Activated naive CD4-positive, alpha-beta T cell (primary cell): ENCODE measurements around the gene IGSF1.
"Not testable (repeated sequence)": the region's sequence is repeated elsewhere in the genome, so short reads cannot be mapped to it uniquely, and the experiment has no call there.

Experiments
- DNase-seq, 4 experiments: peaks; one replicate each; lab custom pipeline; 2025; lab: John Stamatoyannopoulos, UW

The IGSF1 gene

DNA sequence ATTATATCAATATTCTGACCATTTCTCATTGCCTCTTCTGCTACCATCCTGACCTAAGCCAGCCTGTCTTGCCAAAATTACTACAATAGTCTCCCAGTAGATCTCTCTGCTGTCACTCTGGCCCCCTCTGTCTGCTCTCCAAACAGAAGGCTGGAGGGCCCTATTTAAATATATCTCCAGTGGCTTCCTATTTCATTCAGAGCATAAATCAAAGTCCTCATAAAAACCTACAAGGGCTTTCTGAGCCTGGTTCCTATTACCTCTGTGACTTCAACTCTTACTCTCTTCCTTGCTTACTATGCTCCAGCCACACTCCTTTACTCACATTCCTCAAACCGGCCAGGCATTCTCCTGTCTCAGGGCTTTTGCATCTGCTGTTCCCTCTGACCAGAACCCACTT lies 19.0 kb downstream of the IGSF1 start:
- no peak for DNase-seq

DNA sequence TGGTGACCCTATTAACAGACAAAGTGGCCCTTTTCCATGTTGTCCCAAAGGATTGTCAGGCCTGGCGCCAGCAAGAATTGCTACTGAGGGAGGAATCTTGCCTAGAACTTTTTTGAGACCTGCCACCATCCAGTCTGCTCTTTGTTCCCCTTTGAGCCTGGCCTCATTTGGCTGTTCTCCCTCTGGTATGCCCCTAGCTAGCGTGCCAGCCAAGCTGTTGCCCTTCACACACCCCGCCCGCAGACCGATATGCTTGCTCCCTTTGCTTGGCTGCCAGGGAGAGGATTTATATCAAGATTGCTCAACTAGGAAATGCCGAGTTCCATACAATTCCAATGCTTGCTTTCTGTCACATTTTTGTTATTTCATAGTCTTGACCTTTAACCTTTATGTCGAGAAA lies 24.4 kb downstream of the IGSF1 start:
- DNase-seq, result no peak

DNA sequence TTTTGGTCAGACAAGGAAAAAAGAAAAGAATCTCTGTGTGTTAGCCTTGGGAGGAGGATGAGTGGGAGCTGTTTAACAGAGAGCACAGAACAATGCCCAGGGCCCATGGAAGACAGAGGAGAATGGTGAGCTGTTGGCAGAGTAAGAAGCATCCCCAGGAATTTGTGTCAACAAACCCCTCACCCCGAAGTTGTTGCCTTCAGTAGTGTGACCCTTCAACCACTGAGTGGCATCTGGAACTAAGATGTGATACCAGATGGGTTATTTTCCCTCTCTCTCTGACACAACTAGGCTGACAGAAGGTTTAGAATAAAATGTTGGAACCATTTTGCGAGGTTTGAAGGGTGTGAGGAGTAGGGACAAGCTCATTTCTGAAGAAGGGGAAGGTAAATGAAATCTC lies 25.1 kb downstream of the IGSF1 start:
- DNase-seq, result no peak

DNA sequence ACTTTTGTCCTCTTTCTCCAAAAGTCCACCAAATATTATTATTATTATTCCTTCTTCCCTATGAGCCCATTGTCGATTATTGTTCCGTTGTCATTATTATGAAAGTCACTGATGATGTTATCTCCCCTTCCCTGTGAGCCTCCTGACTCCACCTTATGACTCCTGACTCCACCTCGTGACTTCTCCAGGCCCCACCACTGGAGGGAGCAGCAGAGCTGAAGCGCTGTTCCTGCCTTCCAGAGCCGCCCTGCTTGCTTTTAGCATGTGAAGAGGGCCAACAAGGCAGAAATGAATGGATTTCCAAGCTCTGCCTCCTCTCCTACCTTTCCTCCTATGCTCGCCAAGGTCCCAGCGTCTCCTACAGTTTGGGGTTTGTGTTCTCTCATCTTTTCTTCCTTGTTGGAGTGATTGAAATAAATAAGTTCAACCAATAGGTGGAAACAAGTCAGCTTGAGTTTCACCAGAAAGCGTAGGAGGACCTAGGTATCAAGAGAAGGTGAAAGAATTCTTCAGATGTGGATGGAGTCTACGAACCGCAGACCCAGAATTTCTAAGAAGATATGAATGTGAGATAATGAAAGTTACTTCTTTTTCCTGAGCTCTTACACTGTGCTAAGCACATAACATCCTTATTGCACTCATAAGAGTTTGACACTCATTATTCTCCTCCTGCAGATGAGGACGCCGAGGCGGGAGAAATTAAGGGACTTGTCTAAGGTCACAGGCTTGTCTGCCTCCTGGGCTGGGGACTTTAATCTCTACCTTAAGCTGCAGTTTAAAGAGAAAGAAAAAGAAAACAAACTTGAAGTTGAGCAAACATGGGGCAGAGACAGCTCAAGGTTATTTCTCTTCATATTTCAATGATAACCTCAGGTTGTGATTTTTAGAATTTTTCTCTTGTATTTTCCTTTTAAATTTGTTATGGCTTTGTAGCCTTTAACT lies 26.1 kb downstream of the IGSF1 start:
- DNase-seq, result no peak

DNA sequence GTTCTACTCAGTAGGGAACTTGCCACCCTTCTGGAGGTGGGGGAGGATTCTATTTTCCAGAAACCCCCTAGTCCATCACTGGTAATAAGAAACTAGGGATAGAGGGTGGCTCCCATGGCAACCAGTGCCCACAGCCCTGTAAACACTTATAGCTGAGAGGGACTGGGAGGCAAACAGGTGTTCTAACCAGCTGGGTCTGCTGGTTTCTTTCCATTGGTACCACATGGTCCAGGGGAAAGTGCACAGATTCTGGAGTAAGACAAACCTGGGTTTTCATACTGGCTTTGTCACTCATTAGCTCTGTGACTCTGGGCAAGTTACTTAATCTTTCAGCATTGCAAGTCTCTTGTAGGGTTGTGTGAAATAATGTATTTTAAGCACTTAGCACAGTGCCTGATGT lies 26.9 kb downstream of the IGSF1 start:
- no peak for DNase-seq

DNA sequence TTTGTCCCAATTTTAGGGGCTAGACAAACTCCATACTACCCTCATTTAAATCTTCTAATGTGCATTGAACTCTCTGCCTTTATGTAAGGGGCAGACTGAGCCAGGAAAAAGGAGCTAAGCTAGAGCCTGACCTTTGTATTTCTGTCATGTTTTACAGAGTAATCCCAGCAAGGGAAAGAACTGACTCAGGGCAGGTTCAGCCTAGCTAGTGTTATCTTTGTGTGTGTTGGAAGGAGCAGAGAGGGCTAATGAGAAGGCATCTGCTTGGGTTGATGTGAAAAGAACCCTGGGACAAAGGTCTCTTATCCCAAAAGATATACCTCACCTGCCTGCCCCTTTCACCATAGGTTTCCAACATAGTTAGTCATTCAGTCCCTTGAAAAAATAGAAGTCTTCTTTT lies 31.7 kb downstream of the IGSF1 start:
- no peak for DNase-seq

DNA sequence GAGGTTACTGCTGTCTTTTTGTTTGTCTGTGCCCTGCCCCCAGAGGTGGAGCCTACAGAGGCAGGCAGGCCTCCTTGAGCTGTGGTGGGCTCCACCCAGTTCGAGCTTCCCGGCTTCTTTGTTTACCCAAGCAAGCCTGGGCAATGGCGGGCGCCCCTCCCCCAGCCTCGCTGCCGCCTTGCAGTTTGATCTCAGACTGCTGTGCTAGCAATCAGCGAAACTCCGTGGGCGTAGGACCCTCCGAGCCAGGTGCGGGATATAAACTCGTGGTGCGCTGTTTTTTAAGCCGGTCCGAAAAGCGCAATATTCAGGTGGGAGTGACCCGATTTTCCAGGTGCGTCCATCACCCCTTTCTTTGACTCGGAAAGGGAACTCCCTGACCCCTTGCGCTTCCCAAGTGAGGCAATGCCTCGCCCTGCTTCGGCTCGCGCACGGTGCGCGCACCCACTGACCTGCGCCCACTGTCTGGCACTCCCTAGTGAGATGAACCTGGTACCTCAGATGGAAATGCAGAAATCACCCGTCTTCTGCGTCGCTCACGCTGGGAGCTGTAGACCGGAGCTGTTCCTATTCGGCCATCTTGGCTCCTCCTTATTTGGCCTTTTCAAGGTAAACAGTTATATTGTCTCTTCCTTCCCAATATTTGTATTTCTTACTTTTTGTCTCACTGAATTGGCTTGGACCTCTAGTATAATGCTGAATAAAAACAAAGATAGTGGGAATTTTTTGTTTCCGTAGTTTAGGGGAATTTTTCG lies 37.9 kb downstream of the IGSF1 start:
- not testable (repeated sequence) for DNase-seq

DNA sequence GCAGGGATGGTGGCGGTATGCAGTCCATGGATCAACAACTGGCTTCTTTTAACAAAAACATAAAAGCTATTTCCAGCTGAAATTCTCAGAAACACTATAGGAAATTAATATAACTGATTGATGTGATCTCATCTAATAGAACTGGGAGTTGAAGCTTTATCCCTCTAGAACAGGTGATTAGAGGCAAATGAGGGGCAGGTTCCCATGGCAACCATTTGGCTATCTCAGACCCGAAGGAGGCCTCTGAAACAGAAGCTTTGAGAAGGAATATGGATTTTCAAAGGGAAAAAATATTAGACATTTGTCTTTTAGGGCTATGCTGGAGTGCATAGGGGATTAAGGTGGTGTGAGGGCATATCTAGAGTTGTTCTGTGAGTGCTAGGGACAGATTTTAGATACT lies 50.0 kb downstream of the IGSF1 start:
- DNase-seq, result no peak

DNA sequence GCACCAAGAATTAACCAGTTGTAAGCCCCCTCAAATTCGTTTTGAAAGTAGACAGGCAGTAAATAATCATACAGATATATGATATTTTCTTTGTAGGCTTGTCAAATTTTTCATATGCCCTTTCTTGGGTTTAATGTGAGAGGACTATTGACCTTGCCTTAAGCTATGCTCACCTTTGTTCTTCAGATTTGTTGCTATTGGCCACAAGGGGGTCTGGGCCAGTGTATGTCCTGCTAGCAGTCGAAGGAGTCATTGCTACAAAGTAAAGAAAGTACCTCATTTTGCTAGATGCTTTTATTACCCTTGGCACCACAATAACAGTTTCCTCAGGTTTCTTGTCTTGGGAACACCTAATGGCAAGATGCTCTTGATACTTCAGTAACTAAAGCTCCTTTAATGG lies 51.7 kb downstream of the IGSF1 start:
- DNase-seq, result no peak

DNA sequence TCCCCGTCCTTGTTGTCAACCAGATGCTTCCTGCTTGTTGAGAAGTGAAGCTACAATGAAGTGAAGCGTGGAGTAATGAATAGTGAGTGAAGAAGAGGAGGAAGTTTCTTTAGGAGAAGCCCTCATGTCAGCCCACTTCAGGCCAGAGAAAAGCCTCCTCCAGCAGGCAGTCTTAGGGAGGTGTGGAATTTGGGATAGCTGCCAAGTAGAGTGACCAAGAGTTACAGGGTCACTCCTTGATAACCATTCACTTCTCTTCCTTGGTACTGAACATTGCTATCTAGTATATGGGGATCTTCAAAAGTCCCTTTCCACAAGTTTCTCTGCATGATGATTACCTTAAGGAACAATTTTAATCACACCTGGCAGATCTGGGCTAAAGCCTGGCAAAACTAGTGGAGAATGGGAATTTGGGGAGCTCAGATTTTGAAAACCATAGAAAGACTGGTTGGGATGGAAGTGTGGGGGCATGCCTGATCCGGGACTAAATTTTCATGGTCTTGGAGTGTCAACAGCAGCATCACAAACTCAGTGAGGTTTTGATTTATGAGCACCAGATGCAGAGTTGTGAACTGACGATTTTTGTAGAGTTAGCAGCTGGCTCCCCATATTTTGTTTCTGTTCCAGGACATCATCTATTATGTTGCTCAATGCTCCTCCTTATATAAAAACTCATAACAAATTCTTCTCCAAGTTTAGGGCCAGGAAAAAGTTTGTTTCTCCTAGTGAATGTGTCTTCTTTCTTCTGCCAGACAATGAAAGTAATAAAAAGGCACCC lies 53.1 kb downstream of the IGSF1 start:
- no peak for DNase-seq

DNA sequence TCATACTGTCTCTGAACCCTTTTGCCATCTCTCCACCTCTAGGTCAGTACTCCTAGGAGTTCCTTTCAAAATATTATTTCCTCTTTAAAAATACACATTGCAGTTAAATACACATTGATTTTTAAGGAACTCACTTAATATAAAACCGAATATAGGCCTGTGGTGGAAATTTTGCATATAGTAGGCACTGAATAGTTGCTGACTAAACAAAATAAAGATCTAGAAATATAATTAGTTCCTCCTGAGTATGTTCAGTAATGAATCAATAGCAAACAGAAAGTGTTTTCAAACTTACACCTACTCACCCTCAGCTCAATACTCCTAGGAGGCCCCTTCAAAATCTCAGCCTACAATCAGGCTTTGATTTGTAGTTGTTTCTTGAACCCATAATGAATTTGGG lies 61.5 kb downstream of the IGSF1 start:
- DNase-seq, result no peak

DNA sequence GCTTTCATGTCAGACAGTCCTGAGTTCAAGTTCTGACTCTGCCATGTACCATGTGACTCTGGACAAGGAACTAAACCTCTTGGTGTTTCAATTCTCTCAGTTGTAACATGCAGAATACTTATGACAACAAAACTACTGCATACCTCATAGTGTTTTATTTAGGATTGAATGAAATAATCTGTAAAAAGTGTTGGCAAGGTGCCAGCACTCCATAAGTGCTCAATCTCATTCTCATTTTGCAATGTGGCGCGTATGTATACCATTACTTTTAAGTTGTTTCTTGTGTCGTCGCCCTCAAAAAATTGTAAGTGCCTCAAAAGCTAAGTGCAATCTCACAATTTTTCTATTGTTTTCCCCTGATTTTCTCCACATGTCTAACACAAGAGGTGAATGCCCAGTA lies 62.5 kb downstream of the IGSF1 start:
- no peak for DNase-seq

DNA sequence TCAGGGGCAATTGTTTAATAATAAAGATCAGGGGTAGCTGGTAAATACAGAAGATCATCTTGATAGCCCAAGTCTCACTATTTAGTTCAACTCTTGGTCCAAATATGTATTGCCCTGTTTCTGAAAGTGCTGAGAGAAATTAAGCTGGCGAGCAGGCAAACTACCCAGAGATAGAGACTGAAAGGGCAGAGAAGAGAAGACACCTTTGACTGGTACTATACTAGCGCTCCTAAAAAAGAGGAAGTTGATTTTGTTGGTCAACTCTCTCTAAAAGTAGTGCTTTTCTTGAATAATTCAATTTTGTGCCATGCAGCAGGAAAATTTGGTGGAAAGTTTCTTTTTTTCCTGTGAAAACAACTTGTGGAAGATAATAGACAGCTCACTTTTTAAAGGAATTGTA lies 64.0 kb downstream of the IGSF1 start:
- DNase-seq, result no peak
